GM19467 (cell line): ENCODE measurements around the gene FREM1.

Source experiments
- ATAC-seq: cut with Tn5 transposase; IDR thresholded peaks from one replicate; pipeline ENCODE4 v1.9.1; 2021; ENCODE audit warnings: mild to moderate bottlenecking, moderate library complexity; ENCODE audit not compliant: unreplicated experiment

FREM1 gene

DNA sequence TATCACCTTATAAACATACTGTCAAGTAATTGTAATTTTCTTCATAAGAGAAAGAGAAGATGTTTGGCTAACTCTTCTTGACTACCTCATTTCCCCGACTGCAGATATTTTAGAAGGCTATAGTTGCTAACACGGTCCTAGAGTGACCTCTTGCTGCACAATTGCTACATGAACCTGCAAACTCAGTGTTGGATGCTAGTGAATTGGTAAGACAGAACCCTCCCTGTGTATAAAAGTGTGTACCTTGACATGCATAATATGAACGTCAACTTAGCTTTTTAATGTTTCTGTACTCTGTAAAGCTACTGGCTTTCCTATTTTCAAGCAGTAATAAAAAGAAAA, 141.0 kb downstream of the FREM1 start:
- no peak for ATAC-seq

GRCh38 chr9:14768405-14769229, 141.6 kb downstream of the FREM1 start:
- no peak for ATAC-seq

DNA sequence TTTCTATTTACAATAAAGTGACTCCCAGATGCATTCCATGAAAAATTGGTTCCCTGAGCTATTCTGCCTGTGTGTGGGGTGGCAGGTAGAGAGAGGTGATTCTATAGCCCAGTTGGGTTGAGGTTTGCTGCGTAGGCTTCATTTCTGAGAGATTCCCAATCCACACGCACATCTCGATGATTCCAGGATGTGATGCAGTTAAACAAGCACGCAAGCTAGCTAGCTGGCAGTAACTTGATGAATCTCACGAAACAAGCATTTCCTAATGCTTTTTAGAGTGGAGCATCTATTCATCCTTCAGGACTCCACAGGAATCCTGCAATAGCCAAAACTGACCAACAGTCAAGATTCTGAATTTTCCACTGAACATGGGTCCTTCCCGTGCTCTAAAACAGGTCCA, 143.9 kb downstream of the FREM1 start:
- no peak for ATAC-seq

DNA sequence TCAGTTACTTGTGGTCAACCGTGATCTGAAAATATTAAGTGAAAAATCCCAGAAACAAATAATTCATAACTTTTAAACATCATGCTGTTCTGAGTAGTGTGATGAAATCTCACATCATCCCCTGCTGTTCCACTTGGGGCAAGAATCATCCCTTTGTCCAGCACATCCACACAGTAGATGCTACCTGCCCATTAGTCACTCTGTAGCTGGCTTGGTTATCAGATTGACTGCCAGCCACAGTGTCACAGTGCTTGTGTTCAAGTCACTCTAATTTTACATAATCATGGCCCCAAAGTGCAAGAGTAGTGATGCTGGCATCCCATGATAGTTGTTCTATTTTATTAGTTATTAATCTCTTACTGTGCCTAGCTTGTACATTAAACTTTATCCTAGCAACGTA, 148.6 kb downstream of the FREM1 start:
- no peak for ATAC-seq

DNA sequence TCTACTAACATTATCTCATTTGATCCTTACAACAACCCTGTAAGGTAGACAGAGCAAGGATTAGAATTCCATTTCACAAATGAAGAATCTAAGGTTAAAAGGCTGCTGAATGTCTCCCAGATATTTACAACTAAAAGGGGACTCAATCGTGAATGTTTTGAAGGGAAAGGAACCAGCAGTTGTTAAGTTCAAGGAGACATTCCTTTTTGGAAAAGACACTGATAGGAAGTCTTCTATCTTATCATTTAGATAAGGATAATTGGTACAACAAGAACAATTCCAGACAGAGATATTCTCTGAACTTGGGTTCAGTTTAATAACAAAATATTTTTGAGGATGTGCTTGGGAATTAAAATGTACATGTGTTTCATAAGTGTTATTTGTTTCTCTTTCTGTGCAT, 150.2 kb downstream of the FREM1 start:
- no peak for ATAC-seq

DNA sequence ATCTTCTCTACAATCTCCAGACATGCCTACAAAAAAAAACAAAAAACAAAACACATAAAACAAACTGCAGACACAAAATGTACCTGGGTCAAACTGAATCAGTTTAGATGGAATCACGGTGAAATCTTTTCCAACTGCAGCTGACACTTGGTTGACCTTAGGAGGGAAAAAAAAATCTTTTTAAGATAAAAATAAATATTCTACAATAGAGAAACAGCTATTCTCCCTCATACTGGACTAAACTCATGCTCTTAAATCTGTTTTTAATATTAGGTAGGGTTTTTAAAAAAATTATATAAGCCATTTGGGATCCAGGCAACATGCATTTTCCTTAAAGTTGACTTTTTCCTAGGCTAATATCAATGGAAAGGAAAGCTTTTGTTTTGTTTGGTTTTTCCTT, 153.9 kb downstream of the FREM1 start:
- no peak for ATAC-seq

DNA sequence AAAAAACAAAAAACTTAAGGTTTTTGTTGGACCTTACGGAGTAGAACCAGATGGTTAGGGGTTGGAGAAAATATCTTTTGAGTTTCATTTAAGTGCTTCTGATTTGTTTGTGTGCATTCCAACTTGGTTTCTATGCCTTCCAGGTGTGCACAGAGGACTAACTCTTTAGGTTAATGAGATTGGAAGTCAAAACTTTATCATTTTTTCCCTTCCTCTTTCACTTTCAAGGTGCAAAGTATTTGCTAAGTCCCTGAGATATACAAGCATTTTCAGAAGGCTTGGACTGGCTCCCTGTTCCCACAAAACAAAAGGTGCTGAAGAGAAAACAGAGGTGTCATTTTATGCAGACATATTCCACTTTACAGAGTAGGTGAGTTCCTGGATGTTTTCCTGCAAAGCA, 157.4 kb downstream of the FREM1 start:
- ATAC-seq = no peak

DNA sequence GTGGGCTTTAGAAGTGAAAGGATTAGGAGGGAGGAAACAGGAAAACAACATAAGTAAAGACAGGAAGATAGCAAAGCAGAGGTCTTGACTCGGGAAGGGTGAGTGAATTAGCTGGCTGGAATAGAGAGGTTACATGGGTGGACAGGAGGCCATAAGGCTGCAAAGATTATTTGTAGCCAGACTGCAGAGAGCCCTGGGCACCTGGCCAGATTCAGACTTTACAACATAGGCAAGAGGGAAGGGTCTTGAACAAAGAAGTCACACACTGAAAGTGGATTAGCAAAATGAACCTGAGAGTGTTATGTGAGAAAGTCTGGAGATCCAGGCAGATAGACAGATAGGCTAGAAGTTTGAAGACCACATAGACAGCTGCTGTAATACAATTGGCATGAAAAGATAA, 158.0 kb downstream of the FREM1 start:
- ATAC-seq = no peak

- ATAC-seq = no peak
Observed at GRCh38 chr9:14750821-14751220, 159.4 kb downstream of the FREM1 start.

DNA sequence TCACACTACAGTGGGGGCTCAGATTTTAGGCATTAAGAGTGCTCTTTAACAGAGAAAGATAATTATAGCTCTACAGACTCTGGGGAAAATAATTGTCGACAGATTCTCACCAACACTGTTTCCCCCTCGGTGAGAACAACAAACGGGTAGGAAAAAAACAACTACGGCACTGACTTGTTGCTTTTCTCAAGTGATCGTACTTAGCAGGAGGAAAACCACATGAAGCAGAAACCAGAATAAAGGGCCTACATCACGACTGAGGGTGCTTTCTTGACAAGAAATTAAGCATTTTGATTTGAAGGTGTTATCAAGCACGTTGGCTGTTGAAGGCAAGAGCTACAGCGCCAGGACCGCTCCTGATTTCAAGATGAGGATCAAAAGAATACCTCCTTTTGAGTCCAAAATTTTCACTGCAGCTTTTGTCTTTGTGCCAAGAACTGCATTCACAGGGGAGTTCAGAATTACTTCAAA, 160.5 kb downstream of the FREM1 start:
- ATAC-seq = no peak

DNA sequence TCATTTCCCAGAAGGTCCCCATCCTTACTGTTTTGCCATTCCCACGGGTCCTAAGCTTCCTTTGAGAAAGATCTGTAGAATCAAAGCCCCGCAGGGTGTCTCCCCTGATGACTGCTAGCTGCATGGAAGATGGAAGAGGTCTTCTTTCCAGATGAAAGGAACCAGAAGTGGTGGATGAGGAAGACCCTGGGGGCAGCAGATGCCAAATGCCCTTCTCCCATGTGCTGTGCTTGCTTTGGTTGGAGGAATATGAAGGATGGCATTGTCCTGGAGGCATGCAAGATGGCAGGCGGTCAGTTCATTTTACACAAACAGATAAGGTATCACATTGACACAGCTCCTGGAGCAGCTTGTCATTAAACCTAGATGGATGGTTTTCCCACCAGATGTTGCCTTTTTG, 161.9 kb downstream of the FREM1 start:
- ATAC-seq = no peak

GRCh38 chr9:14747111-14747510, 163.1 kb downstream of the FREM1 start:
- no peak for ATAC-seq

- no peak for ATAC-seq
Observed at GRCh38 chr9:14746626-14747025, 163.6 kb downstream of the FREM1 start.

DNA sequence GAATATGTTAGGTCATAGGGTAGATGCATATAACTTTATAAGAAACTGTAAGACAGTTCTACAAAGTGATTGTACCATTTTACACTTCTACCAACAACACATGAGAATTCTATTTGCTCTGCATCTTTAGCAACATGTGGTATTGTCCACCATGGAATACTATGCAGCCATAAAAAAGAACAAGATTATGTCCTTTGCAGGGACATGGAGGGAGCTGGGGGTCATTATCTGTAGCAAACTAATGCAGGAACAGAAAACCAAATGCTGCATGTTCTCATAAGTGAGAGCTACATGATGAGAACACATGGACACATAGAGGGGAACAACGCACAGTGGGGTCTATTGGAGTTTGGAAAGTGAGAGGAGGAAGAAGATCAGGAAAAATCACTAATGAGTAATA, 165.5 kb downstream of the FREM1 start:
- ATAC-seq = no peak

DNA sequence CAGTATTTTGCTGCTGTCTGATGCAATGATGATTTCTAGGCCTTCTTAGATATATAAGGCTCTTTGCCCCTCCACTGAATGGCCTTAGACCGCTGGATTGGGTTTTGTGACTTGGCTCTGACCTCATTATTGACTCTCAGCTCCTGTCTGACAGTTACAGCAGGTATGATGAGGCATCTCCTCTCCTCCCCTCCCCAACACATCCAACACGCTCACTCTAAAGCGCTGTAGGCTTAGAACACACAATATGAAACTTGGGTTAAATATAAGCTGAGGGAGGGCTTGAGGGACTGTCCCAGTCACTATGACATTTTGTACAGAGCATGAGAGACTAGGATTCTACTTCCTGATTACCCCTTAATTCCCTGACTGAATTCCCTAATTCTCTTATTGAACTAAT, 168.9 kb downstream of the FREM1 start:
- ATAC-seq = no peak

DNA sequence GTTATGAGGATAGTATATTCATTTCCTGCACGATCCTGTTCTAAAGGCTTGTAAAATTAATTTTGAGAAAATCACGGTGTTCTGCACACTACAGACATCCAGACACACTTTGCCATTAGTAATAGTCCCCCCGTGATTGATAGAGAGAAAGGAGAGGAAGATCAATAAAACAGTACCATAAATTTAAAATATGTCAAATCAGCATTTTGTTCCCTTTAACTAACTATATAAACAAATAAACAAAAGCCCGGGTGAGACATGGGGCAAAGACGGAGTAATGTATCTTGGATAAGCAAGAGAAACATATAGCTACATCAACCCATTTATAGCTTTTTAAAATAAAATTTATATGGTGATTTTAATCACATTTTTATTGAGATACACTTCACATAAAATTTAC, 177.1 kb downstream of the FREM1 start:
- no peak for ATAC-seq

DNA sequence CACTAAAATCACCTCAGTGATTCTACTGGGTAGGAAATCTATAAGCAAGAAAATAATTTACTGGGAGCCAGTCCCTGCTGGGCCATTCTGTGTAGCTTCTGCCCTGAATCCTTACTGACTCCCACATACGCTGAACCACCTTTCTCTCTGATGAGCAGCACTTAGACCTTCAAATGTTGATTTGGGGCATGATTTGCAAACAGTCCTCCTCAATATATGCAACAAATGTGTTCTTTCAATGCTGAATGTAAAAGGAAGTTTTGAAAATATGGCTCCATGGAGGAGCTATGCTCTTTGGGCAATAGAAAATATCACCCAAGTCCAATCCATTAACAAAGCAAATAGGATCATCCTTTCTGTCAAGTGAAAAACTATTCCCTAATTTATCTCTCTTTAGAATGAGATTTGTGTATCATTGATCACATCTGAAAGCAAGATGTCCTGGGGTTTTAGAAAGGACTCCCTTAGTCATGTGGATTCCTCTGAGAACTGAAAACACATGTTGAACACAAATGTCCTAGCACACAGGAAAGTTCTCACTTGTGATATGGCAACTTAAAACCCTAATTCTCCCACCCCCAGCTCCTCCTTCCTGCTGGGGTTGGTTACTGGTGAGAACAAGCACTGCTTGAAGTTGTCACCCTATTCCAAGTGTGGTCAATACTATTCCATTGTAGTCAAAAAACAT, 178.8 kb downstream of the FREM1 start:
- no peak for ATAC-seq

DNA sequence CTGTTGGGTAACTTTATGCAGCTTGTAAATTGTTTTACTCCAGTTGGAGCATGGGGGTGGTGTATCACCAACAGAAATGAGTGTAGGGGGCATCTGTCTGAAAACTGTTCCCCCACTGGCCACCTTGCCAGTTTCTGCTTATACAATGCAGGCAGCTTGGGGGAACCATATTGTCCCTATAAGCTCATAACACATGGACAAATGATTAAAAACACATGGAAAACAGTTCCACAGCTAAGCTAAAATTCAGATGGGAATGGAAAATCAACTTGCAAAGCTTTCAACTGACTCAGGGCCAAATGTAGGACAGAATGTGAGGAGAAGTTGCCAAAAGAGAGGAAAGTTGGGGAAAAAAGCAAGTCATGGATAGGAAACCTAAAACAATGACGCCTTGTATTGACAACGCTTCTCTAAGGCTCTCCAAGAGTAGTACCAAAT, 179.7 kb downstream of the FREM1 start:
- no peak for ATAC-seq

DNA sequence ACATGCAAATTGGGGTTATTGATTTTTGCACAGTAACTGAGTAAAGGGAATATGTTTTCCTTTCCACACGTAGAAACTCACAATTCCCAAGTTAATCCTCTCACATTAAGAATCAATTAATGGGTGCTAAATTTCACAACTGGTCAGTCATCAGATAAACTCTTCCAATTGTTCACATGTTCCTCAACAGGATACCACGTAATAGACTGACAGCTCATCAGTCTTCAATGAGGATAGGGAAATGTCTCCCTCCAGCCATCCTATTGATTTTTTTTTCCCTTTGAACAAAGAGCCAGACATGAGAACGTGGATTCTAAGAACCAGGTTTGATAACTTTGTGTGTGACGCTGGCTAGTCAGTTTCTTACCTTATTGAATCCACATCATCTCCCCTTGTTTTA, 186.9 kb downstream of the FREM1 start:
- ATAC-seq = no peak

DNA sequence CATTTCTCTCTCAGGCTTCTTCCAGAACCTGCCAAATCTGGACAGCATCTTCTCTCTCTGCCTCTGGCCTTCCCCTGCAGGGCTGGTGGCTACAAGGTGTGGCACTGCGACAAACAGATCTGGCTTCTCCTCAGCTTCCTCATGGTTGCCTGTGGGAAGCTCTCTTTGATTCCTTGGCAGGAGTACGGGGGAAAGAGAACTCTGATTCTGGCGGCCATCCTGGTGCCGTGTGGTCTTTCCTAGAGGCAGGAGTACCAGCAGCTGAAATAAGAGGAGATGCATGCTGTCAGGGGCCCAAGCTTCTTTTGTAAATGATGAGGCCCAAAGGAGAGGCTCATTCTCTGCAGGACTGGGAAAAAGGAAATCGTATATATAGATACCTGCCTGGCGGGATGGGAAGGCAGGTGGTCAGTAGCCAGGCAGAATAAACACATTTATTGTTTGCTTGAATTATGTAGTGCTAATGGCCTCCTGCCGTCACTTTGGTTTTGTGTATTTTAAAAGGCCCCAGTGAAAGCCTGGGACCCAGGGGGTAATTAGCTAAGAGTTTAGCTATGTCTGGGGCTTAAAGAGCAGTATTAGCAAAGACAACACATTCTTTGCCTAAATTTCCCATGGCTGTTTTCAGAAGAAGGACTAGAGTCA, 187.7 kb downstream of the FREM1 start, which contains the start of gene CER1:
TSS of gene CER1 (minus strand) at position 343 of the 645 bp plus-strand sequence. CDS start at position 282, 61 bp downstream.
- no peak for ATAC-seq

GRCh38 chr9:14719231-14719923, 190.9 kb downstream of the FREM1 start:
- no peak for ATAC-seq
